SU-DHL-6 (cell line): ENCODE data around the gene KIAA0319L.

Source experiments
- H2AFZ ChIP-seq: fragments of 200-600 bp; sonication (generic); 2 replicates; pipeline ENCODE4 v1.6.1; 2014; ENCODE audit warnings: low read depth, mild to moderate bottlenecking, moderate library complexity, mixed read lengths, antibody characterized with exemption, low read length; ENCODE audit not compliant: severe bottlenecking
- H3F3A ChIP-seq: fragments of 200-600 bp; shearing (Covaris generic); 2 replicates; pipeline ENCODE4 v1.6.0; 2016; ENCODE audit warnings: antibody characterized with exemption, mild to moderate bottlenecking; ENCODE audit not compliant: insufficient read depth
- H3K27ac ChIP-seq: fragments of 200-600 bp; sonication (generic); 2 replicates; pipeline ENCODE4 v1.5.1; 2016; ENCODE audit warnings: low read depth, mild to moderate bottlenecking, low read length, moderate library complexity, mixed read lengths
- H3K27me3 ChIP-seq: fragments of 200-600 bp; sonication (generic), shearing (Covaris generic); 2 replicates; pipeline ENCODE4 v1.6.0; 2014; ENCODE audit warnings: mild to moderate bottlenecking, low read length
- H3K36me3 ChIP-seq: fragments of 200-600 bp; sonication (generic); 2 replicates; pipeline ENCODE4 v1.6.1; 2014; ENCODE audit warnings: mild to moderate bottlenecking, low read length, mixed read lengths
- H3K4me2 ChIP-seq: fragments of 300-600, 200-600 bp; shearing (Covaris generic), sonication (generic); 2 replicates; pipeline ENCODE4 v1.6.0; 2014; ENCODE audit warnings: low read length, low read depth, mild to moderate bottlenecking; ENCODE audit not compliant: poor library complexity, severe bottlenecking
- H3K4me3 ChIP-seq: fragments of 200-600 bp; sonication (generic); 2 replicates; pipeline ENCODE4 v1.5.1; 2014; ENCODE audit warnings: antibody characterized with exemption, low read length, mild to moderate bottlenecking, mixed read lengths; ENCODE audit not compliant: insufficient read depth, poor library complexity, severe bottlenecking
- H3K79me2 ChIP-seq: fragments of 200-600 bp; sonication (generic); 2 replicates; pipeline ENCODE4 v1.6.1; 2014; ENCODE audit warnings: mild to moderate bottlenecking, low read length, moderate library complexity; ENCODE audit not compliant: insufficient read depth
- H3K9ac ChIP-seq: fragments of 200-600 bp; sonication (generic); 2 replicates; pipeline ENCODE4 v1.7.0; 2014; ENCODE audit warnings: mild to moderate bottlenecking, low read length
- H3K9me2 ChIP-seq: fragments of 200-600 bp; sonication (generic); replicated peaks from 2 replicates; pipeline ENCODE4 v1.6.1; 2014; ENCODE audit warnings: low read length; ENCODE audit not compliant: insufficient read depth
- H3K9me3 ChIP-seq: fragments of 200-600 bp; sonication (generic); 2 replicates; pipeline ENCODE4 v1.6.1; 2014; ENCODE audit warnings: low read length, mixed read lengths; ENCODE audit not compliant: insufficient read depth
- H4K20me1 ChIP-seq: fragments of 200-600 bp; sonication (generic); 2 replicates; pipeline ENCODE4 v1.6.1; 2014; ENCODE audit warnings: low read depth, mild to moderate bottlenecking, antibody characterized with exemption, low read length, moderate library complexity, mixed read lengths
- EZH2phosphoT487 ChIP-seq: fragments of 200-600 bp; sonication (generic), shearing (Covaris generic); conservative IDR thresholded peaks from 2 replicates; pipeline ENCODE4 v1.6.1; 2018; ENCODE audit warnings: mild to moderate bottlenecking, antibody characterized with exemption, low read length, moderate library complexity, mixed read lengths
- TF ChIP-seq, protein P1 (sequence below): fragments of 200-600 bp; sonication (generic); IDR thresholded peaks from one replicate; pipeline ENCODE4 v1.5.1; 2017; ENCODE audit warnings: antibody characterized with exemption, mild to moderate bottlenecking, low read length, moderate library complexity; ENCODE audit not compliant: insufficient read depth, poor library complexity, severe bottlenecking

KIAA0319L gene

GRCh38 chr1:35576061-35576765 is 19.0 kb upstream of the KIAA0319L start:
- no peak overlapping the region for H3K27ac ChIP-seq
- H3K4me2 ChIP-seq: no peak overlapping the region
- H3K9me2 ChIP-seq: no peaks in the 10 kb centered on the region
- H3K27me3 ChIP-seq: no peaks in the 10 kb centered on the region
- H3K79me2 ChIP-seq: no peaks in the 10 kb centered on the region
- H3K9ac ChIP-seq: no peak overlapping the region
- TF ChIP-seq, protein P1, sequence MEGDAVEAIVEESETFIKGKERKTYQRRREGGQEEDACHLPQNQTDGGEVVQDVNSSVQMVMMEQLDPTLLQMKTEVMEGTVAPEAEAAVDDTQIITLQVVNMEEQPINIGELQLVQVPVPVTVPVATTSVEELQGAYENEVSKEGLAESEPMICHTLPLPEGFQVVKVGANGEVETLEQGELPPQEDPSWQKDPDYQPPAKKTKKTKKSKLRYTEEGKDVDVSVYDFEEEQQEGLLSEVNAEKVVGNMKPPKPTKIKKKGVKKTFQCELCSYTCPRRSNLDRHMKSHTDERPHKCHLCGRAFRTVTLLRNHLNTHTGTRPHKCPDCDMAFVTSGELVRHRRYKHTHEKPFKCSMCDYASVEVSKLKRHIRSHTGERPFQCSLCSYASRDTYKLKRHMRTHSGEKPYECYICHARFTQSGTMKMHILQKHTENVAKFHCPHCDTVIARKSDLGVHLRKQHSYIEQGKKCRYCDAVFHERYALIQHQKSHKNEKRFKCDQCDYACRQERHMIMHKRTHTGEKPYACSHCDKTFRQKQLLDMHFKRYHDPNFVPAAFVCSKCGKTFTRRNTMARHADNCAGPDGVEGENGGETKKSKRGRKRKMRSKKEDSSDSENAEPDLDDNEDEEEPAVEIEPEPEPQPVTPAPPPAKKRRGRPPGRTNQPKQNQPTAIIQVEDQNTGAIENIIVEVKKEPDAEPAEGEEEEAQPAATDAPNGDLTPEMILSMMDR: no peak
- no peak for TF ChIP-seq EZH2phosphoT487
- H3K36me3 ChIP-seq: no peaks in the 10 kb centered on the region
- no peaks in the 10 kb centered on the region for H3F3A ChIP-seq
- no peaks in the 10 kb centered on the region for H3K9me3 ChIP-seq
- H4K20me1 ChIP-seq: no peaks in the 10 kb centered on the region
- no peak overlapping the region for H2AFZ ChIP-seq
- no peak overlapping the region for H3K4me3 ChIP-seq

GRCh38 chr1:35575416-35575958 is 18.3 kb upstream of the KIAA0319L start:
- Histone ChIP-seq H2AFZ (no peak overlapping the region), H3K27ac (no peak overlapping the region), H3K4me2 (no peak overlapping the region)

DNA sequence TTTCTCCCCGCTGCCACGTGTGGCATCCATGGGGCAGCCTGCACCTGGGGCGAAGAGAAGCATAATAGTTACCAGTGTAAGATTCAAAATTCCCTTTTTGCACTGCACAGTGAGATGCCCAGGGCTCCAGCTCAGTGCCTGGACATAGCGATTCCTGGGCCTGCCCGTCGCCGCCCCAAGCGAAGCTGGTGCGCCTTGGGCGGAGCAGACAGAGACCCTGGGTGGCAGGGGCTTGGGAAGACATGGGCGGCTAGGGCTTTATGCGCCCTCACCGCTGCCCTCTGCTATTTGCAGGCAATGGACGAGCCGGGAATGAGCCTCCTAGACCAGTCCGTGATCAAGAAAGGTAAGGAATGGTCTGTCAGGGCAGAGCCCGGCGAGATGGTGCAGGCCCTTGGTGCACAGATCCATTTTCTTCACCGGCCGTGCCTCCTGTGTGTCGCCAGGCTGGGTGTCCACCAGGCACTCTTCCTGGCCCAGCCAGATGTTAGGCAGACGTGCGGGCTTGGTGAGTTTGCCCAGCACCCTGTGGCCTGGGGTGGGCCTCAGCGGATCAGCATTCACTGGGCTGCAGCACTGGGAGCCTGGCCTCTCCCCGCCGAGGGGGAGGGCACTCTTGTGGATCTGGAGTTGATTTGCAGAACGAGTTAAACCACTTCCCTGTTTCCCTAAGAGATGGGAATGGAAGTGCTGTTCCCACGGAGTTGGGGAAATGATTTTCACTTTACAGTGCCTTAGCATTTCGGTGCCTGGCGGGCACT is 17.6 kb upstream of the KIAA0319L start:
- H4K20me1 ChIP-seq: no peaks in the 10 kb centered on the region
- no peaks in the 10 kb centered on the region for H3K79me2 ChIP-seq
- no peaks in the 10 kb centered on the region for H3K9me3 ChIP-seq
- no peaks in the 10 kb centered on the region for H3K9me2 ChIP-seq
- H3K36me3 ChIP-seq: no peaks in the 10 kb centered on the region
- H3K4me3 ChIP-seq: no peak overlapping the region
- H3K27me3 ChIP-seq: no peaks in the 10 kb centered on the region
- H3K27ac ChIP-seq: no peak overlapping the region
- no peak overlapping the region for H3K4me2 ChIP-seq
- no peak overlapping the region for H3K9ac ChIP-seq
- no peak for TF ChIP-seq EZH2phosphoT487
- TF ChIP-seq, protein P1: no peak
- H2AFZ ChIP-seq: no peak overlapping the region
- no peaks in the 10 kb centered on the region for H3F3A ChIP-seq

More at GRCh38 chr1:35575416-35575958, 18.3 kb upstream of the KIAA0319L start:
- H3F3A ChIP-seq: no peaks in the 10 kb centered on the region
- H3K9ac ChIP-seq: no peak overlapping the region
- H3K36me3 ChIP-seq: no peaks in the 10 kb centered on the region
- no peaks in the 10 kb centered on the region for H4K20me1 ChIP-seq
- H3K4me3 ChIP-seq: no peak overlapping the region
- H3K9me2 ChIP-seq: no peaks in the 10 kb centered on the region
- H3K79me2 ChIP-seq: no peaks in the 10 kb centered on the region
- no peak for TF ChIP-seq EZH2phosphoT487
- TF ChIP-seq, protein P1: no peak
- no peaks in the 10 kb centered on the region for H3K27me3 ChIP-seq
- no peaks in the 10 kb centered on the region for H3K9me3 ChIP-seq
